Panc1 (cell line): ENCODE data around the gene TEX54. TPM values are rescaled to one million over a fixed set of nuclear protein-coding genes. Genes with fewer than 3 reads are reported as not detected.

ENCODE experiments used
- ATAC-seq: fragments of 200-7000 bp; cut with Tn5 transposase; 2 replicates; pipeline ENCODE4 v1.9.1; 2020; ENCODE audit warnings: mild to moderate bottlenecking, moderate library complexity
- BruUV-seq: library from RNA; stranded (reverse); fragments of 400-500 nt; replicated peaks from 2 replicates; lab custom pipeline; 2021; lab: Mats Ljungman, UMichigan
- CTCF ChIA-PET: fragments of 300-600 bp; sonication (Branson Sonifier 250); formaldehyde crosslinking; loops from one replicate; lab custom pipeline; 2022; ENCODE audit warnings: antibody characterized with exemption; lab: Charles Lee
- POLR2A ChIA-PET: fragments of 300-600 bp; sonication (Branson Sonifier 250); formaldehyde crosslinking; loops from one replicate; lab custom pipeline; 2022; ENCODE audit warnings: antibody characterized with exemption; lab: Charles Lee
- DNase-seq: peaks from one replicate; pipeline ENCODE4 v3.0.0-alpha.2; 2010; ENCODE audit warnings: low read depth, low spot score
- H3K27ac ChIP-seq: 2 replicates; pipeline ENCODE4 v1.5.1; 2011; ENCODE audit warnings: mild to moderate bottlenecking, low read length, inconsistent platforms
- H3K27me3 ChIP-seq: fragments of 200-500 bp; sonication (Bioruptor generic); 2 replicates; pipeline ENCODE4 v1.6.0; 2014; ENCODE audit warnings: low read length, inconsistent platforms; ENCODE audit not compliant: control insufficient read depth, insufficient read depth
- H3K36me3 ChIP-seq: fragments of 200-500 bp; sonication (Bioruptor generic); 2 replicates; pipeline ENCODE4 v1.5.1; 2014; ENCODE audit warnings: inconsistent platforms, mild to moderate bottlenecking, low read length, moderate library complexity; ENCODE audit not compliant: control insufficient read depth, insufficient read depth
- H3K4me1 ChIP-seq: 2 replicates; pipeline ENCODE4 v1.5.1; 2011; ENCODE audit warnings: inconsistent platforms, mild to moderate bottlenecking, low read length, moderate library complexity; ENCODE audit not compliant: control insufficient read depth, insufficient read depth
- H3K4me3 ChIP-seq, 2 experiments: 2 replicates each; pipeline ENCODE4 v1.5.1; 2011 to 2012; ENCODE audit warnings: low read depth in 2 of 2, low read length in 2 of 2, mild to moderate bottlenecking in 2 of 2, inconsistent platforms in 1 of 2, moderate library complexity in 1 of 2
- H3K9me3 ChIP-seq: fragments of 200-500 bp; sonication (Bioruptor generic); 2 replicates; pipeline ENCODE4 v1.5.1; 2014; ENCODE audit warnings: low read depth, mild to moderate bottlenecking, inconsistent platforms, low read length, moderate library complexity; ENCODE audit not compliant: control insufficient read depth, insufficient read depth
- POLR2AphosphoS5 ChIP-seq: IDR thresholded peaks from 2 replicates; pipeline ENCODE4 v1.6.1; 2012; ENCODE audit warnings: mild to moderate bottlenecking, low read depth, low read length, moderate library complexity
- REST ChIP-seq, 2 experiments: IDR thresholded peaks; 2 replicates each; pipeline ENCODE4 v1.6.1; 2011 to 2012; ENCODE audit warnings: low read depth in 2 of 2, control low read depth in 1 of 2, low read length in 1 of 2, mild to moderate bottlenecking in 1 of 2, moderate library complexity in 1 of 2; ENCODE audit not compliant: insufficient read depth in 1 of 2
- SIN3A ChIP-seq: IDR thresholded peaks from 2 replicates; pipeline ENCODE4 v1.6.1; 2012; ENCODE audit warnings: low read depth, mild to moderate bottlenecking, low read length, moderate library complexity, borderline replicate concordance; ENCODE audit not compliant: insufficient read depth
- TCF7L2 ChIP-seq: IDR thresholded peaks from 2 replicates; pipeline ENCODE4 v1.6.1; 2011; ENCODE audit warnings: mild to moderate bottlenecking, low read depth, low read length, inconsistent platforms
- in situ Hi-C: cut with HindIII; loops from 2 replicates; pipeline ENCODE4 v1.10.0; 2016; ENCODE audit warnings: low sequenced_read_pairs, low pct_unique_long_range_greater_than_20kb
- intact Hi-C: fragments of 100-400 bp; cut with micrococcal nuclease; formaldehyde crosslinking; loops from one replicate; pipeline ENCODE4 v1.10.0; 2022; ENCODE audit not compliant: unreplicated experiment
- total RNA-seq: library from RNA; stranded (reverse); gene quantifications from one replicate; pipeline ENCODE4 v1.2.1, GENCODE V29; 2021; ENCODE audit not compliant: unreplicated experiment
- TF ChIP-seq, protein P1 (sequence below): fragments of 450-650 bp; IDR thresholded peaks from 2 replicates; pipeline ENCODE4 v1.5.1; 2017; ENCODE audit warnings: mild to moderate bottlenecking

TEX54 gene
- total RNA-seq, 1 experiment from 2014 or later: not detected

DNA sequence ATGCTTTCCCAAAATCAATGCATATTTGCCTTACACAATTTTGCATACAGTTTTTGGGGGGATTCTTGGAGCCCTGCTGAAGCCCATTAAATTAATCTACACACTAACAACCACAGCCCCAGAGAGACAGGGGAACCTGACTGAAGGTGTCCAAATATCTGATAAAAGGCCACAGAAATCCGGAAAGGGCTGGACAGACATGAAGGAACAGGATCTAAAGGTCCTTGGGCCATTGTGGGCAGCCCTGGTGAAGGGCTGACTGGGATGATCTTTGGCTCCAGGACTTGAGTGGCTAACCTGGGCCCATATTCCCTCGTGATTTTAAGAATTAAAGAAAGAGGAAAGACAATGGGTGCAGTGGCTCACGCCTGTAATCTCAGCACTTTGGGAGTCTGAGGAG lies 13.5 kb upstream of the TEX54 start:
- BruUV-seq: no TSS peak
- CTCF ChIA-PET: no interaction called here
- H3K27ac ChIP-seq: no peak overlapping the region
- TF ChIP-seq SIN3A: no peak
- TF ChIP-seq REST (IDR thresholded peaks at IDR 0.05; ENCODE audit: insufficient read depth in 1 of 2, low read depth in 2 of 2, low read length in 1 of 2): no peak
- TF ChIP-seq, protein P1, sequence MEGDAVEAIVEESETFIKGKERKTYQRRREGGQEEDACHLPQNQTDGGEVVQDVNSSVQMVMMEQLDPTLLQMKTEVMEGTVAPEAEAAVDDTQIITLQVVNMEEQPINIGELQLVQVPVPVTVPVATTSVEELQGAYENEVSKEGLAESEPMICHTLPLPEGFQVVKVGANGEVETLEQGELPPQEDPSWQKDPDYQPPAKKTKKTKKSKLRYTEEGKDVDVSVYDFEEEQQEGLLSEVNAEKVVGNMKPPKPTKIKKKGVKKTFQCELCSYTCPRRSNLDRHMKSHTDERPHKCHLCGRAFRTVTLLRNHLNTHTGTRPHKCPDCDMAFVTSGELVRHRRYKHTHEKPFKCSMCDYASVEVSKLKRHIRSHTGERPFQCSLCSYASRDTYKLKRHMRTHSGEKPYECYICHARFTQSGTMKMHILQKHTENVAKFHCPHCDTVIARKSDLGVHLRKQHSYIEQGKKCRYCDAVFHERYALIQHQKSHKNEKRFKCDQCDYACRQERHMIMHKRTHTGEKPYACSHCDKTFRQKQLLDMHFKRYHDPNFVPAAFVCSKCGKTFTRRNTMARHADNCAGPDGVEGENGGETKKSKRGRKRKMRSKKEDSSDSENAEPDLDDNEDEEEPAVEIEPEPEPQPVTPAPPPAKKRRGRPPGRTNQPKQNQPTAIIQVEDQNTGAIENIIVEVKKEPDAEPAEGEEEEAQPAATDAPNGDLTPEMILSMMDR: no peak
- no peak for TF ChIP-seq TCF7L2
- intact Hi-C loops: no loop called here
- DNase-seq (no peak), ATAC-seq (no peak)
- H3K36me3 ChIP-seq: no peaks in the 10 kb centered on the region
- H3K4me3 ChIP-seq: no peak overlapping the region
- no peaks in the 10 kb centered on the region for H3K9me3 ChIP-seq
- H3K4me1 ChIP-seq: peaks cover 8% of the 10 kb centered on the region
- POLR2A ChIA-PET: no interaction called here
- no peaks in the 10 kb centered on the region for H3K27me3 ChIP-seq
- in situ Hi-C loops: no loop called here

- H3K27ac ChIP-seq: no peak overlapping the region
- H3K36me3 ChIP-seq: no peaks in the 10 kb centered on the region; the same call in 1 of the 2 replicates
- TF ChIP-seq SIN3A: no peak
- TF ChIP-seq TCF7L2: no peak
- no peak for TF ChIP-seq REST (IDR thresholded peaks at IDR 0.05; ENCODE audit: insufficient read depth in 1 of 2, low read depth in 2 of 2, low read length in 1 of 2)
- TF ChIP-seq, protein P1: no peak
- no peak for TF ChIP-seq POLR2AphosphoS5
- in situ Hi-C loops: no loop called here
- no peaks in the 10 kb centered on the region for H3K27me3 ChIP-seq
- DNase-seq (no peak), ATAC-seq (no peak)
- H3K4me1 ChIP-seq: peaks cover 8% of the 10 kb centered on the region
- no peaks in the 10 kb centered on the region for H3K9me3 ChIP-seq
- POLR2A ChIA-PET: interaction anchor here (2.1 kb wide), 1 partner anchor 12 kb away, joined by 8 read pairs; no protein-coding TSS in a partner anchor
- H3K4me3 ChIP-seq: no peak overlapping the region
- CTCF ChIA-PET: no interaction called here
- no TSS peak for BruUV-seq
- intact Hi-C loops: no loop called here
Observed at GRCh38 chr11:62844154-62844553, 11.5 kb upstream of the TEX54 start.
